ENCODE data around the gene EIF4ENIF1.

DNA sequence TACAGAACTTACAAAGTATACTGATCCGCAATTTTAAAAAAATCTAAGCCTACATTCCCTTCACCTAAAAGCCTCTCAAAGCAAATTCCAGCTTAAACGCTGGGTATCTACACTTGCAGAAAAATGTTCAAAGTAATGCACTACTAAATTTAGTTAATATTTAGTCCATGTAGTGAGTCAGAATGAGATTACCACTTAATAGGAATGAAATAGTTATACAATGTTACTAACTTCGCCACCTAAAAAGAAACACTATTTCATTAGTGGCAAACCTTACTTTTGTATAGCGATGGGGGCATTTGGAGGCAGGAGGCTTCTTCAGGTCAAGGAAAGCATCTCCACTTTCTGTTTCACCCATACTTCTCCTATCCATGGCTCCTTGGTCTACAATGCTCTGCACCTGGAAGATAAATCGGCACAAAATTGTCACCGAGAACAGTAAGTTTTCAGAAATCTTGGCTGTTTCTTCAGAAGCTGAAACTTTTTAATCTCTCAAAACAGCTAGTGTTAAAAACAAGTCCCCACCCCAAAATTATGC, 1.2 kb downstream of the EIF4ENIF1 start:
- TF ChIP-seq, protein P1, sequence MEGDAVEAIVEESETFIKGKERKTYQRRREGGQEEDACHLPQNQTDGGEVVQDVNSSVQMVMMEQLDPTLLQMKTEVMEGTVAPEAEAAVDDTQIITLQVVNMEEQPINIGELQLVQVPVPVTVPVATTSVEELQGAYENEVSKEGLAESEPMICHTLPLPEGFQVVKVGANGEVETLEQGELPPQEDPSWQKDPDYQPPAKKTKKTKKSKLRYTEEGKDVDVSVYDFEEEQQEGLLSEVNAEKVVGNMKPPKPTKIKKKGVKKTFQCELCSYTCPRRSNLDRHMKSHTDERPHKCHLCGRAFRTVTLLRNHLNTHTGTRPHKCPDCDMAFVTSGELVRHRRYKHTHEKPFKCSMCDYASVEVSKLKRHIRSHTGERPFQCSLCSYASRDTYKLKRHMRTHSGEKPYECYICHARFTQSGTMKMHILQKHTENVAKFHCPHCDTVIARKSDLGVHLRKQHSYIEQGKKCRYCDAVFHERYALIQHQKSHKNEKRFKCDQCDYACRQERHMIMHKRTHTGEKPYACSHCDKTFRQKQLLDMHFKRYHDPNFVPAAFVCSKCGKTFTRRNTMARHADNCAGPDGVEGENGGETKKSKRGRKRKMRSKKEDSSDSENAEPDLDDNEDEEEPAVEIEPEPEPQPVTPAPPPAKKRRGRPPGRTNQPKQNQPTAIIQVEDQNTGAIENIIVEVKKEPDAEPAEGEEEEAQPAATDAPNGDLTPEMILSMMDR (IDR thresholded peaks at IDR 0.05), result no peak
- TF ChIP-seq POLR2A (IDR thresholded peaks at IDR 0.05), result no peak
